Right ventricle myocardium superior (tissue), 1 donor: ENCODE results near the gene OPCML. TPM values are rescaled to one million over a fixed set of nuclear protein-coding genes. Genes with fewer than 3 reads are reported as not detected.

ENCODE experiments used
- ATAC-seq: fragments of 200-7000 bp; cut with Tn5 transposase; one replicate; pipeline ENCODE4 v1.9.1; 2020; ENCODE audit warnings: mild to moderate bottlenecking; ENCODE audit not compliant: poor library complexity
- DNase-seq: peaks from one replicate; pipeline ENCODE4 v3.0.0-alpha.2; 2020
- intact Hi-C: fragments of 100-400 bp; cut with DNase I; formaldehyde crosslinking; loops from one replicate; pipeline ENCODE4 v1.11.2; 2022
- total RNA-seq: library from RNA; stranded (reverse); fragmentation: NEBNext Ultra II Directional; extraction: Animal tissue kit (Norgen Biotek cat#: 25700); gene quantifications from one replicate; pipeline ENCODE4 v1.2.1, GENCODE V29; 2021
- donor health status: DM: no; HTN: yes; CAD: no; lungs with severe emphysema.

Gene OPCML
- total RNA-seq, 1 donor from 2014 or later = 0.59 TPM

GRCh38 chr11:133467686-133468085, 64.6 kb downstream of the OPCML start:
- no peak for DNase-seq
- intact Hi-C loops = no loop called here
- ATAC-seq = no peak

GRCh38 chr11:133443206-133443747, 89.0 kb downstream of the OPCML start:
- ATAC-seq = no peak
- intact Hi-C loops = no loop called here

GRCh38 chr11:133441964-133442660, 90.2 kb downstream of the OPCML start:
- DNase-seq (no peak), ATAC-seq (no peak)
- intact Hi-C loops = no loop called here

More at GRCh38 chr11:133443206-133443747, 89.0 kb downstream of the OPCML start:
- DNase-seq = no peak

GRCh38 chr11:133425992-133426391, 106.3 kb downstream of the OPCML start:
- intact Hi-C loops = no loop called here
- no peak for ATAC-seq
- DNase-seq = no peak

- ATAC-seq (no peak), DNase-seq (no peak)
- intact Hi-C loops = no loop called here
Observed at GRCh38 chr11:133425245-133425644, 107.1 kb downstream of the OPCML start.

- ATAC-seq (no peak), DNase-seq (no peak)
- intact Hi-C loops = no loop called here
Observed at GRCh38 chr11:133418218-133418617, 114.1 kb downstream of the OPCML start.

- ATAC-seq (no peak), DNase-seq (no peak)
- intact Hi-C loops = no loop called here
Observed at GRCh38 chr11:133414506-133414905, 117.8 kb downstream of the OPCML start.

- ATAC-seq = no peak
- intact Hi-C loops = no loop called here
- no peak for DNase-seq
Observed at GRCh38 chr11:133413703-133414102, 118.6 kb downstream of the OPCML start.

GRCh38 chr11:133409799-133410198, 122.5 kb downstream of the OPCML start:
- DNase-seq = no peak
- no peak for ATAC-seq
- intact Hi-C loops = no loop called here

GRCh38 chr11:133408936-133409335, 123.4 kb downstream of the OPCML start:
- ATAC-seq = no peak
- intact Hi-C loops = no loop called here
- DNase-seq = no peak

GRCh38 chr11:133408402-133408801, 123.9 kb downstream of the OPCML start:
- intact Hi-C loops = no loop called here
- no peak for DNase-seq

GRCh38 chr11:133406489-133406888, 125.8 kb downstream of the OPCML start:
- DNase-seq = no peak
- intact Hi-C loops = no loop called here
- no peak for ATAC-seq

More at GRCh38 chr11:133408402-133408801, 123.9 kb downstream of the OPCML start:
- ATAC-seq = no peak

GRCh38 chr11:133403900-133404299, 128.4 kb downstream of the OPCML start:
- intact Hi-C loops = no loop called here

GRCh38 chr11:133402551-133402950, 129.8 kb downstream of the OPCML start:
- intact Hi-C loops = no loop called here
- no peak for ATAC-seq
- DNase-seq = no peak

More at GRCh38 chr11:133403900-133404299, 128.4 kb downstream of the OPCML start:
- DNase-seq (no peak), ATAC-seq (no peak)

- intact Hi-C loops = no loop called here
- peak; percentile 22 for ATAC-seq
- no peak for DNase-seq
Observed at GRCh38 chr11:133399855-133400625, 132.3 kb downstream of the OPCML start.

GRCh38 chr11:133399294-133399693, 133.0 kb downstream of the OPCML start:
- intact Hi-C loops = no loop called here
- DNase-seq = no peak
- ATAC-seq = no peak

- DNase-seq (no peak), ATAC-seq (no peak)
- intact Hi-C loops = no loop called here
Observed at GRCh38 chr11:133390803-133391202, 141.5 kb downstream of the OPCML start.

GRCh38 chr11:133388975-133389568, 143.2 kb downstream of the OPCML start:
- DNase-seq = no peak
- no peak for ATAC-seq
- intact Hi-C loops = no loop called here

GRCh38 chr11:133388260-133388659, 144.0 kb downstream of the OPCML start:
- DNase-seq = no peak
- ATAC-seq = no peak
- intact Hi-C loops = no loop called here
